Hematopoietic multipotent progenitor cell treated with erythropoietin and hydrocortisone succinate and interleukin-3 and kit ligand, for 17 days (in vitro differentiated cells): ENCODE measurements around the gene CYP2F1.
"Not testable (repeated sequence)": the region's sequence is repeated elsewhere in the genome, so short reads cannot be mapped to it uniquely, and the experiment has no call there.

Experiments
- DNase-seq: peaks from one replicate; pipeline ENCODE4 v3.0.0-alpha.2; 2015; ENCODE audit warnings: low spot score

Gene CYP2F1

GRCh38 chr19:41127362-41127761 is 13.1 kb downstream of the CYP2F1 start:
- DNase-seq: not testable (repeated sequence)

GRCh38 chr19:41127801-41128300 is 13.6 kb downstream of the CYP2F1 start:
- peak; percentile 29 for DNase-seq

- no peak for DNase-seq
Observed at GRCh38 chr19:41128692-41129091, 14.5 kb downstream of the CYP2F1 start.

- DNase-seq: no peak
Observed at GRCh38 chr19:41131186-41131585, 17.0 kb downstream of the CYP2F1 start.

GRCh38 chr19:41133260-41133659 is 19.0 kb downstream of the CYP2F1 start:
- no peak for DNase-seq

GRCh38 chr19:41134616-41135015 is 20.4 kb downstream of the CYP2F1 start:
- DNase-seq: no peak

- DNase-seq: peak; percentile 28
Observed at GRCh38 chr19:41135390-41136384, 21.5 kb downstream of the CYP2F1 start.

- DNase-seq: no peak
Observed at GRCh38 chr19:41136636-41137455, 22.6 kb downstream of the CYP2F1 start.

DNA sequence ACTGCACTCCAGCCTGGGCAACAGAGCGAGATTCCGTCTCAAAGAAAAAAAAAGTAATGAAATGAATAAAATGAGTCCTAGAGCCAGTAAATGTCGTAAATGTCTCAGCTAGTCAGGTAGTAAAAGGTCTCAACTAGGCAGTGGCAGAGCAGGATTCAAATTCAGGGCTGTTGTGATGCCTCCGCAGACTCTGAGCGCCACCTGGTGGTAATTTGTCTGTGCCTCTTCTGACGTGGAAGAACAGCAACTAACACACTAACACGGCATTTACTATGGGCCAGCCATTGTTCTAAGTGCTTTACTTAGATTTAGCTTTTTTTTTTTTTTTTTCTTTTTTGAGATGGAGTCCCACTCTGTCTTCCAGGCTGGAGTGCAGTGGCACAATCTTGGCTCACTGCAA is 30.2 kb downstream of the CYP2F1 start:
- DNase-seq: peak; percentile 80

- DNase-seq: no peak
Observed at GRCh38 chr19:41149831-41150230, 35.6 kb downstream of the CYP2F1 start.

GRCh38 chr19:41150986-41151385 is 36.8 kb downstream of the CYP2F1 start:
- DNase-seq: not testable (repeated sequence)

DNA sequence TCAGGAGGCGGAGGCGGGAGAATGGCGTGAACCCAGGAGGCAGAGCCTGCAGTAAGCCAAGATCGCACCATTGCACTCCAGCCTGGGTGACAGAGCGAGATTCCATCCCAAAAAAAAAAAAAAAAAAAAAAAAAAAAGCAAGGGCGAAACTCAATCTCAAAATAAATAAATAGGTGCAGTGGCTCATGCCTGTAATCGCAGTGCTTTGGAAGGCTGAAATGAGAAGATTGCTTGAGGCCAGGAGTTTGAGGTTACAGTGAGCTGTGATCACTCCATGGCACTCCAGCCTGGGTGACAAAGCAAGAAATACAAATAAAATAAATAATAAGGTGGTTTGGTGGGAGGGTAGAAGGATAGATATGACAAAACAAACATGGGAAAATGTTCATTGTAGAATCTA is 39.8 kb downstream of the CYP2F1 start:
- DNase-seq: no peak

- DNase-seq: no peak
Observed at GRCh38 chr19:41156207-41156606, 42.0 kb downstream of the CYP2F1 start.

DNA sequence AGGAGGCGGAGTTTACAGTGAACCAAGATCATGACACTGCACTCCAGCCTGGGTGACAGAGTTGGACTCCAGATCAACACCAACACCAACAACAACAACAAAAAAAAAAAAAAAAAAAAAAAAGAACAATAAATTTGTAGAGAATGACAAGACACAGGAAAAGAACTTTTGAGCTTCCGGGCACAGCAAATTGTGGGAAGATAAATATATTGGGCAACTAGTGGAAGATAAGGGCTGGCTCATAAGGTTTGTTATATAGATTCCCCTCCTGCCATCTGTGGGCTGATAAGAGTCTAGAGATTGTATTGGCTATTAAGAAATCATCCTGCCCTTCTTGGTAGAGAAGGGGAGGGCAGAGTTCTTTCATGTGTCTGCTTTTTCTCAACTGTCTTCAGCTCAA is 45.6 kb downstream of the CYP2F1 start:
- DNase-seq: peak; percentile 8

DNA sequence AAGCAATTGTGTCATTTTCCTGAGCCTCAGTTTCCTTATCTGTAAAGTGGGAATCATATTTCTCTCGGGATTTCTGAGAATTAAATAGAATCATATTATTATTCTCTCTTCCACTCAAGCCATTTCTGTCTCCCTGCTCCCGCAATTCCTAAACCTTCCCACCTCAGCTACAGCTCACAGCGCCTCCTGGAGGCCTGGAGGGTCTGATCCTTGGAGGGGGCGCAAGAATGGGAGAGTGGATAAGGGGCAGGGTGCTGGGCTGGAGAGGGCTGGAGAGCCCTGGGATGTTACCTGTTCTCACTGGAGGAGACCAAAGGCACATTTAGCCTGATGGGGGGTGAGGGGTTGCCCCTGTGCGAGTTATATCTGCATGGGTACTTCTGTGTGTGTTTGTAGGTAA is 47.7 kb downstream of the CYP2F1 start:
- no peak for DNase-seq

- no peak for DNase-seq
Observed at GRCh38 chr19:41166944-41167804, 52.9 kb downstream of the CYP2F1 start.

DNA sequence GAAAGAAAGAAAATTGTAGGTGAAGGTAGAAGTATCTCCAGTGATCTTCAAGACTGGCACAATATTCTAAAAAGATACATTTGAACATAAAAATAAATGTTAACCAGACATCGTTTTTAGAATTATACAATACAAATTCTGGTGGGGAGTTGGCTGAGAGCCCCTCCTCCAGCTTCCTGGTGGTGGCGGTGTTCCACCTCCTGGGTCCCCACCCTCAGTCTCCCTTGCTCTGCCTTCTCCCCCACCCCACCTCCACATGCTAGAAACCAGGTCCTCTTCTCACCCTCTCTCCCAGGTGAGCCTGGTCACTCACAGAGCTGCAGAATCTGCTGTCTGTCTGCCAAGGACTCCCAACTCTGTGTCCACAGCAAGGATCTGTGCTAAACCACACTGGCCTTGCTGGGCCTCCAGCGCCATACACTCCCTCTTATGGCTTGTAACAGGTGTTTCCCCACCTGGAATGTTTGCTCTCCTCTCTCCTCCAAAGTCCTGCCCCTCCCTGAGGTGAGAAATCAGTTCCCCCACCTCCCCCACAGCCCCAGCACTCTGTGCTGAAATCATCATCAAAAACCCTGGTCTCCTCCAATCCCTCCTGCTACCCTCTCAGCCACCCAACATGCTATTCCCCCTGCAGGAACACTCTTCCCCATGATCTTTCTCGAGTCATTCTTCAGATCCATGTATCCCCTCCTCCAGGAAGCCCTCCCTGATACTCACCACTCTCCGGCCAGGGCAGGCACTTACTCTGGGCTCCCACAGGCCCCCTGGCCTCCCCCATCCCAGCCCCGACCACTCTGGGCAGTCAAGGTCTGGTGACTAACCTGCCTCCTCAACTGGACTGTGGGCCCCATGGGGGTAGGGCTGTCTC is 58.3 kb downstream of the CYP2F1 start:
- DNase-seq: no peak

DNA sequence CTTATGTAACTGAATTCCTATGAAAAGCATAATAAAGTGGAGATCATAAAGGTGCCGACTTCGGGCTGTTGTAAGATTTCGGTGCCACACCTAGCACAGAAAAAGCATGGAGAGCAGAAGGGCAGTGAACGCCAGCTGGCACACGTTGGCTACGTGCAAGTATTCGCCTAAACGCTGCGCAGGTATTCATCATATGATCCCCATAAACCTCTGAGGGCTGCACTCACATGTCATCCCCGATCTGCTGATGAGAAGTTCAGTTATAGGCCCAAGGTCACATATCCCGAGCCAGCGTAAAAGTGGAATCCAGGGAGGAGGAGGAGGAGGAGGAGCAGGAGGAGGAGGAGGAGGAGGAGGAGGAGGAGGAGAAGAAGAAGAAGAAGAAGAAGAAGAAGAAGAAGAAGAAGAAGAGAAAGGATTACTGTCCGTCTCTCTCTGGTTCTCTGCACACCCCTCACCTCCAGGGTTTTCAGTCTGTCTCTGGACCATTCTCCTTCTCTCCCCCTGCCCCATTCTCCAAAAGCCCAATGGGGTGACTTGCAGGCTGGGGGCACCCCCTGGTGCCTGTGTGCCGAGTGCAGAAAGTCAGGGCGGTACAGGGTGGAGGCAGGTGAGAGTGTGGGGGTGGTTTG is 60.2 kb downstream of the CYP2F1 start:
- DNase-seq: no peak

DNA sequence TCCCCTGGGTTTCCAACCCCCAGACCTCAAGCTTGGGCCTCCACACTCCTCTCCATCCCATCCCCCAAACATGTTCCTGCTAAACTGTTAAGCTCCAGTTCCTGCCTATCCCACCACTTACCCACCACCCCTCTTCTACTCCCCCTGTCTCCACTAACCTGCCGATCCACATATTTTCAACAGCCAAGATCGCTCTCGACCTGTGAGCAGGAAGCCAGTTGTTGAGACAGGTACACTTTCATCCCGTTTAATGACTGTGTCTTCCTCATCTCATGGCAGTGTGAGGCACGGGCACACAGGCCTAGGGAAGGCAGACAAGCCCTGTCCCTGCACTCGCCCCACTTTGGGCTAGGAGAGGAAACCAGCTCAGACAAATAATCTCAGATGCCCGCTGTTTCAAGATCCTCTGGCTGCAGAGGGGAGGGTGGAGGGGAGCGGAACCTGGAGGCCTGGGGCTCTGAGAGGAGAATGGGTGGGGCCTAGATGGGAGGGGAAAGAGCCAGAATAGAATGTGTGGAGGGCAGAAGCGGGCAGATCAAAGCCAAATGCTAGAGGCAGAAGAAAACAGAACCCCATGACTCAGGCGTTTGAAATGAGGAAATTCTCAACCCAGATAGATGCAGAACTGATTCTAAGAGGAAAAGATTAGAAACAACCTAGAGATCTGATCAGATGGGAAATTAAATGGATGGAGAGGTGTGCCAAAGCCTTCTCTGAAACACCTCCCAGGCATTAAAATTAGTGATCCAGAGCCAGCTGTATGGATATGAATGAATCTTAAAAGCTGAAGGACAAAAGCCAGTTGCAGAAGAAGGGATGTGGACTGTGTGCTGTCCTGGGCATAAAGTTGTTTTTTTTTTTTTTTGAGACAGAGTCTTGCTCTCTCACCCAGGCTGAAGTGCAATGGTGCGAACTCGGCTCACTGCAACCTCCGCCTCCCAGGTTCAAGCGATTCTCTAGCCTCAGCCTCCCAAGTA is 61.9 kb downstream of the CYP2F1 start:
- no peak for DNase-seq
